HCT116 (cell line): ENCODE measurements around the gene LGR6. TPM values are rescaled to one million over a fixed set of nuclear protein-coding genes. Genes with fewer than 3 reads are reported as not detected.

Source experiments
- ATAC-seq: fragments of 200-7000 bp; cut with Tn5 transposase; 2 replicates; pipeline ENCODE4 v1.9.1; 2020; ENCODE audit warnings: mild to moderate bottlenecking, moderate library complexity
- BruUV-seq: library from RNA; stranded (reverse); fragments of 400-500 nt; replicated peaks from 2 replicates; lab custom pipeline; 2021; lab: Mats Ljungman, UMichigan
- CTCF ChIA-PET: fragments of 300-600 bp; sonication (Branson Sonifier 250); formaldehyde crosslinking; loops from one replicate; lab custom pipeline; 2021; ENCODE audit warnings: antibody characterized with exemption; lab: Charles Lee
- POLR2A ChIA-PET: fragments of 300-600, 350-600 bp; sonication (Branson Sonifier 250); formaldehyde crosslinking; loops from one replicate; lab custom pipeline; 2021; ENCODE audit warnings: antibody characterized with exemption; lab: Charles Lee
- RAD21 ChIA-PET, 2 experiments: fragments of 300-600 bp; sonication (Branson Sonifier 250); formaldehyde crosslinking; loops; one replicate each; lab custom pipeline; 2023; ENCODE audit warnings: low total read pairs in 2 of 2; ENCODE audit not compliant: uncharacterized antibody in 2 of 2, unreplicated experiment in 2 of 2, low non-redundant PET in 1 of 2; lab: Charles Lee
- DNase-seq: peaks from one replicate; pipeline ENCODE4 v3.0.0-alpha.2; 2010; ENCODE audit warnings: low read depth, low spot score
- H2AFZ ChIP-seq: fragments of 200-600 bp; shearing (Covaris generic), sonication (generic); 2 replicates; pipeline ENCODE4 v1.6.1; 2017; ENCODE audit warnings: low read depth, mixed run types, mixed read lengths, antibody characterized with exemption, low read length; ENCODE audit not compliant: poor library complexity, severe bottlenecking
- H3K27ac ChIP-seq: 2 replicates; pipeline ENCODE4 v1.5.1; 2012; ENCODE audit warnings: low read depth, low read length
- H3K27me3 ChIP-seq: fragments of 200-600 bp; sonication (generic); 2 replicates; pipeline ENCODE4 v1.6.1; 2016; ENCODE audit warnings: mixed run types, low read length, mixed read lengths; ENCODE audit not compliant: insufficient read depth
- H3K36me3 ChIP-seq, 2 experiments: fragments of 200-500 bp in 1 of 2; fragments of 200-600 bp in 1 of 2; sonication (Bioruptor generic) in 1 of 2; sonication (generic) in 1 of 2; 2 replicates each; pipeline versions ENCODE4 v1.5.1 to v1.6.1; 2014 to 2016; ENCODE audit warnings: low read length in 2 of 2, inconsistent platforms in 1 of 2, mixed read lengths in 1 of 2, mixed run types in 1 of 2; ENCODE audit not compliant: insufficient read depth in 2 of 2, control insufficient read depth in 1 of 2
- H3K4me1 ChIP-seq, 2 experiments: fragments of 200-600 bp in 1 of 2; sonication (generic) in 1 of 2; 2 replicates each; pipeline versions ENCODE4 v1.5.1 to v1.6.1; 2012 to 2017; ENCODE audit warnings: low read length in 2 of 2, inconsistent platforms in 1 of 2, mild to moderate bottlenecking in 1 of 2, mixed read lengths in 1 of 2, mixed run types in 1 of 2, moderate library complexity in 1 of 2; ENCODE audit not compliant: insufficient read depth in 2 of 2, control insufficient read depth in 1 of 2
- H3K4me2 ChIP-seq: fragments of 200-600 bp; sonication (generic); 2 replicates; pipeline ENCODE4 v1.6.1; 2017; ENCODE audit warnings: mixed run types, low read length, mixed read lengths
- H3K4me3 ChIP-seq, 2 experiments: fragments of 200-600 bp in 1 of 2; sonication (generic) in 1 of 2; replicated peaks in 1 of 2; 2 replicates each; pipeline ENCODE4 v1.5.1; 2011 to 2016; ENCODE audit warnings: low read length in 2 of 2, control low read depth in 1 of 2, low read depth in 1 of 2, mild to moderate bottlenecking in 1 of 2, mixed read lengths in 1 of 2, mixed run types in 1 of 2
- H3K79me2 ChIP-seq: fragments of 200-600 bp; sonication (generic); 2 replicates; pipeline ENCODE4 v1.6.1; 2017; ENCODE audit warnings: mild to moderate bottlenecking, mixed run types, low read length, moderate library complexity, mixed read lengths; ENCODE audit not compliant: insufficient read depth
- H3K9ac ChIP-seq: fragments of 200-600 bp; sonication (generic); 2 replicates; pipeline ENCODE4 v1.6.1; 2016; ENCODE audit warnings: low read length, mixed read lengths
- H3K9me2 ChIP-seq: fragments of 200-600 bp; sonication (generic), shearing (Covaris generic); 2 replicates; pipeline ENCODE4 v1.6.1; 2017; ENCODE audit warnings: mixed run types, mild to moderate bottlenecking, moderate library complexity; ENCODE audit not compliant: insufficient read depth
- H3K9me3 ChIP-seq, 2 experiments: fragments of 200-500 bp in 1 of 2; fragments of 200-600 bp in 1 of 2; sonication (Bioruptor generic) in 1 of 2; sonication (generic) in 1 of 2; 2 replicates each; pipeline ENCODE4 v1.6.1; 2014 to 2017; ENCODE audit warnings: low read length in 2 of 2, mixed read lengths in 2 of 2, inconsistent platforms in 1 of 2, low read depth in 1 of 2, mild to moderate bottlenecking in 1 of 2, mixed run types in 1 of 2, moderate library complexity in 1 of 2; ENCODE audit not compliant: control insufficient read depth in 1 of 2, insufficient read depth in 1 of 2
- H4K20me1 ChIP-seq: fragments of 200-600 bp; sonication (generic), shearing (Covaris generic); 2 replicates; pipeline ENCODE4 v1.6.1; 2017; ENCODE audit warnings: mixed run types, mild to moderate bottlenecking, moderate library complexity; ENCODE audit not compliant: insufficient read depth
- CBX3 ChIP-seq: IDR thresholded peaks from 2 replicates; pipeline ENCODE4 v1.6.1; 2012; ENCODE audit warnings: low read depth
- CEBPB ChIP-seq: IDR thresholded peaks from 2 replicates; pipeline ENCODE4 v1.6.1; 2012; ENCODE audit warnings: low read depth
- CTCF ChIP-seq, 3 experiments: fragments of 200-600 bp in 1 of 3; sonication (generic) in 1 of 3; IDR thresholded peaks in 2 of 3; conservative IDR thresholded peaks in 1 of 3; 2 replicates each; pipeline ENCODE4 v1.5.1; 2012 to 2017; ENCODE audit warnings: low read depth in 2 of 3, low read length in 2 of 3, antibody characterized with exemption in 1 of 3, borderline replicate concordance in 1 of 3, control low read depth in 1 of 3, mild to moderate bottlenecking in 1 of 3, mixed read lengths in 1 of 3, mixed run types in 1 of 3, moderate library complexity in 1 of 3; ENCODE audit not compliant: insufficient read depth in 1 of 3
- MAX ChIP-seq: IDR thresholded peaks from 2 replicates; pipeline ENCODE4 v1.6.1; 2012
- POLR2A ChIP-seq: IDR thresholded peaks from 2 replicates; pipeline ENCODE4 v1.7.0; 2011; ENCODE audit warnings: borderline replicate concordance; ENCODE audit not compliant: insufficient read depth, insufficient read length; ENCODE audit errors: extremely low read depth
- RAD21 ChIP-seq: IDR thresholded peaks from 2 replicates; pipeline ENCODE4 v1.6.1; 2012; ENCODE audit warnings: low read depth, mild to moderate bottlenecking
- SIN3A ChIP-seq: IDR thresholded peaks from 2 replicates; pipeline ENCODE4 v1.6.1; 2012; ENCODE audit warnings: low read depth
- SP1 ChIP-seq: IDR thresholded peaks from 2 replicates; pipeline ENCODE4 v1.6.1; 2012; ENCODE audit warnings: low read depth
- YY1 ChIP-seq: IDR thresholded peaks from 2 replicates; pipeline ENCODE4 v1.6.1; 2011; ENCODE audit warnings: low read length, low read depth, moderate library complexity, mild to moderate bottlenecking; ENCODE audit not compliant: insufficient replicate concordance; ENCODE audit errors: extremely low read depth
- ZFX ChIP-seq: fragments of 450-650 bp; IDR thresholded peaks from 2 replicates; pipeline ENCODE4 v1.6.1; 2017
- ZNF274 ChIP-seq: fragments of 200-500 bp; sonication (Bioruptor generic); IDR thresholded peaks from 2 replicates; pipeline ENCODE4 v1.6.1; 2014; ENCODE audit warnings: mild to moderate bottlenecking, low read depth, low read length, inconsistent platforms
- intact Hi-C: fragments of 100-400 bp; cut with micrococcal nuclease; formaldehyde crosslinking; loops from 2 replicates; pipeline ENCODE4 v1.10.0; 2022
- total RNA-seq: library from RNA; stranded (reverse); gene quantifications from one replicate; pipeline ENCODE4 v1.2.1, GENCODE V29; 2021; ENCODE audit not compliant: unreplicated experiment
- TF ChIP-seq, protein P1 (sequence below): IDR thresholded peaks from 2 replicates; pipeline ENCODE4 v1.6.1; 2011; ENCODE audit warnings: mild to moderate bottlenecking, low read length, moderate library complexity; ENCODE audit not compliant: insufficient replicate concordance; ENCODE audit errors: extremely low read depth
- TF ChIP-seq, protein P2 (sequence below): IDR thresholded peaks from 2 replicates; pipeline ENCODE4 v1.6.1; 2012; ENCODE audit warnings: low read depth

Gene LGR6
- total RNA-seq, 1 experiment from 2014 or later = 0.20 TPM

- H3K4me3 ChIP-seq = no peak overlapping the region
- H2AFZ ChIP-seq = no peak overlapping the region
- peaks cover 17% of the 10 kb centered on the region for H3K79me2 ChIP-seq
- no peaks in the 10 kb centered on the region for H3K27me3 ChIP-seq
- CTCF ChIA-PET = no interaction called here
- no peak for TF ChIP-seq ZFX
- no peak for TF ChIP-seq CBX3
- TF ChIP-seq CEBPB = no peak
- TF ChIP-seq POLR2A = no peak
- no peak for TF ChIP-seq ZNF274
- no peak for TF ChIP-seq SP1
- TF ChIP-seq, protein P1, sequence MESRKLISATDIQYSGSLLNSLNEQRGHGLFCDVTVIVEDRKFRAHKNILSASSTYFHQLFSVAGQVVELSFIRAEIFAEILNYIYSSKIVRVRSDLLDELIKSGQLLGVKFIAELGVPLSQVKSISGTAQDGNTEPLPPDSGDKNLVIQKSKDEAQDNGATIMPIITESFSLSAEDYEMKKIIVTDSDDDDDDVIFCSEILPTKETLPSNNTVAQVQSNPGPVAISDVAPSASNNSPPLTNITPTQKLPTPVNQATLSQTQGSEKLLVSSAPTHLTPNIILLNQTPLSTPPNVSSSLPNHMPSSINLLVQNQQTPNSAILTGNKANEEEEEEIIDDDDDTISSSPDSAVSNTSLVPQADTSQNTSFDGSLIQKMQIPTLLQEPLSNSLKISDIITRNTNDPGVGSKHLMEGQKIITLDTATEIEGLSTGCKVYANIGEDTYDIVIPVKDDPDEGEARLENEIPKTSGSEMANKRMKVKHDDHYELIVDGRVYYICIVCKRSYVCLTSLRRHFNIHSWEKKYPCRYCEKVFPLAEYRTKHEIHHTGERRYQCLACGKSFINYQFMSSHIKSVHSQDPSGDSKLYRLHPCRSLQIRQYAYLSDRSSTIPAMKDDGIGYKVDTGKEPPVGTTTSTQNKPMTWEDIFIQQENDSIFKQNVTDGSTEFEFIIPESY = no peak
- TF ChIP-seq, protein P2, sequence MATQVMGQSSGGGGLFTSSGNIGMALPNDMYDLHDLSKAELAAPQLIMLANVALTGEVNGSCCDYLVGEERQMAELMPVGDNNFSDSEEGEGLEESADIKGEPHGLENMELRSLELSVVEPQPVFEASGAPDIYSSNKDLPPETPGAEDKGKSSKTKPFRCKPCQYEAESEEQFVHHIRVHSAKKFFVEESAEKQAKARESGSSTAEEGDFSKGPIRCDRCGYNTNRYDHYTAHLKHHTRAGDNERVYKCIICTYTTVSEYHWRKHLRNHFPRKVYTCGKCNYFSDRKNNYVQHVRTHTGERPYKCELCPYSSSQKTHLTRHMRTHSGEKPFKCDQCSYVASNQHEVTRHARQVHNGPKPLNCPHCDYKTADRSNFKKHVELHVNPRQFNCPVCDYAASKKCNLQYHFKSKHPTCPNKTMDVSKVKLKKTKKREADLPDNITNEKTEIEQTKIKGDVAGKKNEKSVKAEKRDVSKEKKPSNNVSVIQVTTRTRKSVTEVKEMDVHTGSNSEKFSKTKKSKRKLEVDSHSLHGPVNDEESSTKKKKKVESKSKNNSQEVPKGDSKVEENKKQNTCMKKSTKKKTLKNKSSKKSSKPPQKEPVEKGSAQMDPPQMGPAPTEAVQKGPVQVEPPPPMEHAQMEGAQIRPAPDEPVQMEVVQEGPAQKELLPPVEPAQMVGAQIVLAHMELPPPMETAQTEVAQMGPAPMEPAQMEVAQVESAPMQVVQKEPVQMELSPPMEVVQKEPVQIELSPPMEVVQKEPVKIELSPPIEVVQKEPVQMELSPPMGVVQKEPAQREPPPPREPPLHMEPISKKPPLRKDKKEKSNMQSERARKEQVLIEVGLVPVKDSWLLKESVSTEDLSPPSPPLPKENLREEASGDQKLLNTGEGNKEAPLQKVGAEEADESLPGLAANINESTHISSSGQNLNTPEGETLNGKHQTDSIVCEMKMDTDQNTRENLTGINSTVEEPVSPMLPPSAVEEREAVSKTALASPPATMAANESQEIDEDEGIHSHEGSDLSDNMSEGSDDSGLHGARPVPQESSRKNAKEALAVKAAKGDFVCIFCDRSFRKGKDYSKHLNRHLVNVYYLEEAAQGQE = no peak
- TF ChIP-seq CTCF (IDR thresholded peaks at IDR 0.05 in 2 of 3, conservative IDR thresholded peaks at IDR 0.05 in 1 of 3; ENCODE audit: borderline replicate concordance in 1 of 3, insufficient read depth in 1 of 3, low read depth in 2 of 3, low read length in 2 of 3) = no peak
- TF ChIP-seq YY1 = no peak
- no peak for TF ChIP-seq MAX
- no peak for TF ChIP-seq SIN3A
- no peak for TF ChIP-seq RAD21
- peaks cover 0 to 13% of the 10 kb centered on the region in 2 experiments; a peak in 2 of 4 replicates for H3K4me1 ChIP-seq
- no TSS peak for BruUV-seq
- ATAC-seq (no peak), DNase-seq (no peak)
- H4K20me1 ChIP-seq = no peaks in the 10 kb centered on the region
- POLR2A ChIA-PET = no interaction called here
- no peak overlapping the region for H3K4me2 ChIP-seq
- no peaks in the 10 kb centered on the region for H3K9me2 ChIP-seq
- no peak overlapping the region for H3K9ac ChIP-seq
- no peak overlapping the region for H3K27ac ChIP-seq
- H3K36me3 ChIP-seq = no peaks in the 10 kb centered on the region
- intact Hi-C loops = no loop called here
- RAD21 ChIA-PET = no interaction called here
- H3K9me3 ChIP-seq = no peaks in the 10 kb centered on the region
These were observed 163.9 kb downstream of the LGR6 start for GRCh38 chr1:202357506-202357905.
